ENCODE results near the gene TIGD3.

GRCh38 chr11:65384301-65384889 is 29.8 kb downstream of the TIGD3 start:
- TF ChIP-seq CTCF (IDR thresholded peaks at IDR 0.05; ENCODE audit: insufficient read depth, low read depth, low read length) (no peak), EZH2 (IDR thresholded peaks at IDR 0.05; ENCODE audit: insufficient read depth, low read length) (no peak)
